HL-60 (cell line): ENCODE results near the gene TFF2.

Source experiments
- DNase-seq, 2 experiments: peaks; one replicate each; pipeline ENCODE4 v3.0.0-alpha.2; 2010 to 2020; ENCODE audit warnings: low read depth in 1 of 2, low spot score in 1 of 2
- H3K27ac ChIP-seq: fragments of 250-450 bp; sonication (Bioruptor Pico); replicated peaks from 2 replicates; pipeline ENCODE4 v1.5.1; 2020; ENCODE audit warnings: mild to moderate bottlenecking, moderate library complexity
- H3K27me3 ChIP-seq: fragments of 250-450 bp; sonication (Bioruptor Pico); 2 replicates; pipeline ENCODE4 v1.5.1; 2021; ENCODE audit warnings: mild to moderate bottlenecking, moderate library complexity; ENCODE audit not compliant: insufficient read depth, poor library complexity, severe bottlenecking
- H3K4me3 ChIP-seq: replicated peaks from 2 replicates; pipeline ENCODE4 v1.5.1; 2011; ENCODE audit warnings: mild to moderate bottlenecking, control low read depth, low read length; ENCODE audit not compliant: insufficient read depth
- GABPA ChIP-seq: IDR thresholded peaks from 2 replicates; pipeline ENCODE4 v1.6.1; 2012; ENCODE audit warnings: low read depth
- POLR2AphosphoS5 ChIP-seq: IDR thresholded peaks from 2 replicates; pipeline ENCODE4 v1.6.1; 2012; ENCODE audit warnings: low read depth
- SPI1 ChIP-seq: IDR thresholded peaks from 2 replicates; pipeline ENCODE4 v1.6.1; 2012; ENCODE audit warnings: low read depth, mild to moderate bottlenecking, borderline replicate concordance
- TF ChIP-seq, protein P1 (sequence below): IDR thresholded peaks from 2 replicates; pipeline ENCODE4 v1.6.1; 2012; ENCODE audit warnings: low read depth; ENCODE audit not compliant: insufficient replicate concordance
- TF ChIP-seq, protein P2 (sequence below): IDR thresholded peaks from one replicate; pipeline ENCODE4 v1.5.1; 2011; ENCODE audit warnings: low read length, control low read depth, inconsistent platforms; ENCODE audit not compliant: insufficient read depth

The TFF2 gene

DNA sequence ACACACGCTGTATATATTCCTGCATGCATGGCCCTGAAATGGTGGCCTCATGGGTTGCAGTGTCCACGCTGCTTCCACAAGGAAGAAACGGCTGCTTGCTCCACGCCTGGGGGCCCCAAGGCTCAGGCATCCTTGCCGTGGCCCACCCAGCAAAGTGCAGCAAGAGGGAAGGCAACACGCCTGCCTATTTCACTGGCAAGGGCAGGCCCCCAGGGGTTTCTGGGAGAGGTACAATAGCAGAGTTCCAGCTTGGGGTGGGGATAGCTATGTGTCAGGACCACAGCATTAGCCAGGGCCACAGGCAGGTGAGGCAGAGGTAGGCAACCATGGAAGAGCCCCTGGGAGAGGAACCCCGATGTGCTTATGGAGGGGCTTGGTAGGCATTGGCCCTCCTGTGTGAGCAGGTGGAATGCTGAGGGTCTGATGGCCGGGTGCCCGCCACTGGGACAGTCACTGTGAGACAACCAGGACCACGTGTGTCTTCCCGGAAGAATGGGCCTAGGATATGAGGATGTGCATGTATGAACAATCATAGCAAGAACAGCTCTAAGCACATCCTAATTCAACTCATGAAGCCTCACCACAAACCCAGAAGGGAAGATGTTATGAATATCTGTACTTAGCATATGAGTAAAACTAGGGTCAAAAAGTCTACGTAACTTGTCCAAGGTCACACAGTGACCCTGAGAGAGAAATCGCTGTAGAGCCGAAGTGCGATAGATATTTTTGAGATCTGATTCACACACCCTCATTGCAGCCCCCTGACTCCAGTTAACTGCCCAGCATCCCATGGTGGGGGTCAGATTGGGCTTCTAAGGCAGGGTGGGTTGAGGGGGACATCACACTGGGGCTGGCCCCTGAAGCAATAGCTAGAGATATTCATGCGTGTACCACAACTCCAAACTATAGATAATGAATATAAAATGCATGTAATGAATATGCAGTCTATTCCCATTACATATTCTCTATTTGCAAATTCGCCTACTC lies 11.8 kb downstream of the TFF2 start:
- no peak for TF ChIP-seq POLR2AphosphoS5
- no peak for TF ChIP-seq SPI1
- TF ChIP-seq, protein P1, sequence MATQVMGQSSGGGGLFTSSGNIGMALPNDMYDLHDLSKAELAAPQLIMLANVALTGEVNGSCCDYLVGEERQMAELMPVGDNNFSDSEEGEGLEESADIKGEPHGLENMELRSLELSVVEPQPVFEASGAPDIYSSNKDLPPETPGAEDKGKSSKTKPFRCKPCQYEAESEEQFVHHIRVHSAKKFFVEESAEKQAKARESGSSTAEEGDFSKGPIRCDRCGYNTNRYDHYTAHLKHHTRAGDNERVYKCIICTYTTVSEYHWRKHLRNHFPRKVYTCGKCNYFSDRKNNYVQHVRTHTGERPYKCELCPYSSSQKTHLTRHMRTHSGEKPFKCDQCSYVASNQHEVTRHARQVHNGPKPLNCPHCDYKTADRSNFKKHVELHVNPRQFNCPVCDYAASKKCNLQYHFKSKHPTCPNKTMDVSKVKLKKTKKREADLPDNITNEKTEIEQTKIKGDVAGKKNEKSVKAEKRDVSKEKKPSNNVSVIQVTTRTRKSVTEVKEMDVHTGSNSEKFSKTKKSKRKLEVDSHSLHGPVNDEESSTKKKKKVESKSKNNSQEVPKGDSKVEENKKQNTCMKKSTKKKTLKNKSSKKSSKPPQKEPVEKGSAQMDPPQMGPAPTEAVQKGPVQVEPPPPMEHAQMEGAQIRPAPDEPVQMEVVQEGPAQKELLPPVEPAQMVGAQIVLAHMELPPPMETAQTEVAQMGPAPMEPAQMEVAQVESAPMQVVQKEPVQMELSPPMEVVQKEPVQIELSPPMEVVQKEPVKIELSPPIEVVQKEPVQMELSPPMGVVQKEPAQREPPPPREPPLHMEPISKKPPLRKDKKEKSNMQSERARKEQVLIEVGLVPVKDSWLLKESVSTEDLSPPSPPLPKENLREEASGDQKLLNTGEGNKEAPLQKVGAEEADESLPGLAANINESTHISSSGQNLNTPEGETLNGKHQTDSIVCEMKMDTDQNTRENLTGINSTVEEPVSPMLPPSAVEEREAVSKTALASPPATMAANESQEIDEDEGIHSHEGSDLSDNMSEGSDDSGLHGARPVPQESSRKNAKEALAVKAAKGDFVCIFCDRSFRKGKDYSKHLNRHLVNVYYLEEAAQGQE = no peak
- TF ChIP-seq GABPA = no peak
- TF ChIP-seq, protein P2, sequence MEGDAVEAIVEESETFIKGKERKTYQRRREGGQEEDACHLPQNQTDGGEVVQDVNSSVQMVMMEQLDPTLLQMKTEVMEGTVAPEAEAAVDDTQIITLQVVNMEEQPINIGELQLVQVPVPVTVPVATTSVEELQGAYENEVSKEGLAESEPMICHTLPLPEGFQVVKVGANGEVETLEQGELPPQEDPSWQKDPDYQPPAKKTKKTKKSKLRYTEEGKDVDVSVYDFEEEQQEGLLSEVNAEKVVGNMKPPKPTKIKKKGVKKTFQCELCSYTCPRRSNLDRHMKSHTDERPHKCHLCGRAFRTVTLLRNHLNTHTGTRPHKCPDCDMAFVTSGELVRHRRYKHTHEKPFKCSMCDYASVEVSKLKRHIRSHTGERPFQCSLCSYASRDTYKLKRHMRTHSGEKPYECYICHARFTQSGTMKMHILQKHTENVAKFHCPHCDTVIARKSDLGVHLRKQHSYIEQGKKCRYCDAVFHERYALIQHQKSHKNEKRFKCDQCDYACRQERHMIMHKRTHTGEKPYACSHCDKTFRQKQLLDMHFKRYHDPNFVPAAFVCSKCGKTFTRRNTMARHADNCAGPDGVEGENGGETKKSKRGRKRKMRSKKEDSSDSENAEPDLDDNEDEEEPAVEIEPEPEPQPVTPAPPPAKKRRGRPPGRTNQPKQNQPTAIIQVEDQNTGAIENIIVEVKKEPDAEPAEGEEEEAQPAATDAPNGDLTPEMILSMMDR = no peak
- H3K27ac ChIP-seq = no peak overlapping the region
- H3K27me3 ChIP-seq = no peaks in the 10 kb centered on the region

DNA sequence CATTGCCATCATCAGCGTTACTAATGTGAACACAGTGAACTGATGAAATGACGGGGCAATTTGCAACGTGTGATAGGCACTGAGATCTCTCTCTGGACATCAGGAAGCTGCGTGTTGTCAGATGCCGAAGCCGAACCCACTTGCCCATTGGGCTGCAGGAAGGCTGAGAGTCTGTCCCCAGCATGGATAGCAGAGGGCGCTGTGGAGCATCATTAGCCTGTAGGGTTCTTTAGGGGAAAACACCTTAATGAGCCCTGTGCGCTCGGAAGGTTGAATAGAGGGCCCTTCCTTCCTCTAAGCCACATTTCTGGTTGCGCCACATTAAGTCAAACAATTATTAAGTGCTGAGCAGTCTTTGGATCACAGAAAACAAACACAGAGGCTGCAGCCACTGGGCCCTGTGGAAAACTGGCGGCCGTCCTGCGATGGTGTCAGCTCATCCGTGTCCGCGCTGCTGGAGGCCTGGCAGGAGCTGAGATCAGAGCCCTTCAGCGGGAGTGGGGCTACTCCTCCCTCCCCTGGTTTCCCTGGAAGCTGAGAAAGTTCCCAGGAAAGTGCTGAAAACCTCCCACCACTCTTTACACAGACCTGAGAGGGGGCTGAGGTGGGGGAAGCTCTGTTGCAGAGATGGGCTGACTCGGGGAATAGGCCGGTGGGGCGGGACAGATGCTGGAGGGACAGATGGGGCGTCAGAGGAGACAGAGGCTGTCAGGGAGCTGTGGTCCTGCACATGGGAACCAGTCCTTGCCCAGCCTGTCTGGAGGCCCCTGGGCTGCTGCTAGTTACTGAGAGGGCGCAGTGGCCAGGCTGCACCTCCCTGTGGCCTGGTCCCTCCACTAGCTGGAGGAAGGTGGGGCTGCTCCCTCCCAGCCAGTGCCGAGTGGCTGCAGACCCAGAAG lies 12.7 kb downstream of the TFF2 start:
- peak; percentile 11 to 57 for DNase-seq
- TF ChIP-seq POLR2AphosphoS5 = no peak
- TF ChIP-seq, protein P2 = peak; percentile 25
- Histone ChIP-seq H3K27ac (no peak overlapping the region), H3K4me3 (no peak overlapping the region), H3K27me3 (no peaks in the 10 kb centered on the region)

More for the DNA sequence above, 11.8 kb downstream of the TFF2 start:
- no peak for DNase-seq
- H3K4me3 ChIP-seq = no peak overlapping the region

DNA sequence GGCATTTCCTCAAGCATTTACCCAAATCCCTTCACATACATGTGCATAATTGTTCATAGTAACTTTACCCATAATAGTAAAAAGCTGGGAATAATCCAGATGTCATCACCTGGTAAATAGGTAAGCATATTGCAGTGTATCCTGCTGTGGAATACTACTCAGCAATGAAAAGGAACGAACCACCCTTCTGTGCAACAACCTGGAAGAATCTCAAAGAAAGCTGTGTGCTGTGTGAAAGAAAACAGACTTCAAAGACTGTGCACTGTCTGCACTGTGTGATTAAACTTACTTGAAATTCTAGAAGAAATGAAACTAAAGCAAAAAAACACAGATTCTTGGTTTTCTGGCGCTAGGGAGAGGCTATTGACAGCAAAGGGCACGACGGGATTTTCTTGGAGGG lies 13.5 kb downstream of the TFF2 start:
- no peak overlapping the region for H3K4me3 ChIP-seq
- no peak overlapping the region for H3K27ac ChIP-seq
- H3K27me3 ChIP-seq = no peaks in the 10 kb centered on the region
- DNase-seq = no peak
- TF ChIP-seq GABPA (no peak), POLR2AphosphoS5 (no peak), SPI1 (no peak)
- TF ChIP-seq, protein P1 = no peak
- TF ChIP-seq, protein P2 = no peak
